ENCODE data around the gene MKRN2.
"Not testable (repeated sequence)": the region's sequence is repeated elsewhere in the genome, so short reads cannot be mapped to it uniquely, and the experiment has no call there.

The MKRN2 gene

GRCh38 chr3:12556690-12557472, at the start of gene MKRN2:
Gene MKRN2, plus strand, starts transcription at chr3:12557087. Its CDS starts 64 bp downstream, at chr3:12557151.
- peak; percentile 82 for DNase-seq (ENCODE audit: low read depth)

- no peak for DNase-seq (ENCODE audit: low read depth)
Observed at GRCh38 chr3:12507591-12508281, 49.2 kb upstream of the MKRN2 start.

- DNase-seq (ENCODE audit: low read depth) = no peak
Observed at GRCh38 chr3:12508291-12508700, 48.6 kb upstream of the MKRN2 start.

- DNase-seq (ENCODE audit: low read depth) = no peak
Observed at GRCh38 chr3:12509466-12509865, 47.4 kb upstream of the MKRN2 start.

DNA sequence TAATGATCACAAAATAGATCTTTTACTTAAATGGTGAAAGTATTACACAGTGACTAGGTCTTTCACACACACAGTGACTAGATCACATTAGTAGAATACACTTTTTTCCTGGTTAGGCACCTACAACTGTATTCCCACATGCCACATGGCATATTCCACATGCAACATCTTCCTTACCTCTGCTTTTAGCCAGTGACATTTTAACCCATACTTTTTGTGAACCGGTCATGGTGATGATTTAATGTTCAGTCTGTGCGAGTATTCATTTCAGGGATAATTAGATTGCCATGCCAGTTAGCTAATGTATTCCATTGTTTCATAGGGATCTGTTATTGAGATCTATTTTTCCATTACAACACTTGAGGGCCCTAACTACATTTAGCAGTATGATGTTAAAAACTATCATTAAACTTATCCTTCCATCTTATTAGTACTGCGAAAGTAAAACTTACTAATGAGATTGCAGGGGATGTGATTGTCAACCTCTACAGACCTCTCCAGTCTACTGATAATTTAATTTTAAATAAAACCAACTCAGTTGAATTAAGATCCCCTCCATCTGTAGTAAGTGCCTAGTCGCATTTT, 44.3 kb upstream of the MKRN2 start:
- no peak for DNase-seq (ENCODE audit: low read depth)

GRCh38 chr3:12513694-12514446, 43.0 kb upstream of the MKRN2 start:
- DNase-seq (ENCODE audit: low read depth) = no peak

GRCh38 chr3:12515631-12516030, 41.3 kb upstream of the MKRN2 start:
- DNase-seq (ENCODE audit: low read depth) = no peak

DNA sequence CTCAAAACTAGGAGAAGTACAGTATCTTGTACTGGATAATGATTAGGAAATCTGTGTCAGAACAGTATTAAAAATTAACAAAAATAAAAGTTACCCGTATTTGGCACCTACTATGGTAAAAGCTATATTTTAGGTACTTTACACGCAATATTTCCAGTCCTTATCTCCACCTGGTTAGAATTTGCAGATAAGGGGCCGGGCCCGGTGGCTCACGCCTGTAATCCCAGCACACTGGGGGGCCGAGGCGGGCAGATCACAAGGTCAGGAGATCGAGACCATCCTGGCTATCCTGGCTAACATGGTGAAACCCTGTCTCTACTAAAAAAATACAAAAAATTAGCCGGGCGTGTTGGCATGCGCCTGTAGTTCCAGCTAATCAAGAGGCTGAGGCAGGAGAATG, 40.0 kb upstream of the MKRN2 start:
- DNase-seq (ENCODE audit: low read depth) = no peak

GRCh38 chr3:12518261-12519028, 38.4 kb upstream of the MKRN2 start:
- no peak for DNase-seq (ENCODE audit: low read depth)

- DNase-seq (ENCODE audit: low read depth) = no peak
Observed at GRCh38 chr3:12521010-12521409, 35.9 kb upstream of the MKRN2 start.

DNA sequence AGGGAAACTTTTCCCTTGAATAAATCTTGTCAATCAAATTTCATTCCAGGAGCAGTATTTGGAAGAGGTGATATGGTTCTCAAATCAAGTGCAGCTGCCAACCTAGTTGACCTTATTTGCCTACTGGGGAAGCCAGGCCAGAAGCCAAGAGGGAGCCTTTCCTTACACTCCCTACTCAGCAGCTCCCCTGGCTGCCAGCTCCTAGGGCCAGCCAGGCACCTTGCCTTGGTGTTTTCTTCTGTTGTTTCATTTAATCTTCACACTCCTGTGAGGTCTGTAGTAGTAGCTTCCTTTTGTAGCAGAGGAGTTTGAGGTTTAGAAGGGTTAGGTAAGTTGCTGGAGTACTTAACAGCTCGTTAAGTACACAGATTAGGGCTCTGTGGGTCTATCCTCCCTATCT, 34.2 kb upstream of the MKRN2 start:
- no peak for DNase-seq (ENCODE audit: low read depth)

- no peak for DNase-seq (ENCODE audit: low read depth)
Observed at GRCh38 chr3:12527757-12528143, 29.1 kb upstream of the MKRN2 start.

- no peak for DNase-seq (ENCODE audit: low read depth)
Observed at GRCh38 chr3:12532182-12532581, 24.7 kb upstream of the MKRN2 start.

GRCh38 chr3:12536423-12536822, 20.5 kb upstream of the MKRN2 start:
- no peak for DNase-seq (ENCODE audit: low read depth)

- no peak for DNase-seq (ENCODE audit: low read depth)
Observed at GRCh38 chr3:12541625-12542024, 15.3 kb upstream of the MKRN2 start.

GRCh38 chr3:12543497-12543896, 13.4 kb upstream of the MKRN2 start:
- DNase-seq (ENCODE audit: low read depth) = not testable (repeated sequence)

GRCh38 chr3:12544652-12545472, 12.0 kb upstream of the MKRN2 start:
- DNase-seq (ENCODE audit: low read depth) = no peak

GRCh38 chr3:12545473-12545791, 11.5 kb upstream of the MKRN2 start, which contains the start of gene MKRN2OS:
Gene MKRN2OS, minus strand, starts transcription at chr3:12545499. Its CDS starts 35 bp downstream, at chr3:12545464.
- no peak for DNase-seq (ENCODE audit: low read depth)

- DNase-seq (ENCODE audit: low read depth) = no peak
Observed at GRCh38 chr3:12549971-12550760, 6.7 kb upstream of the MKRN2 start.

DNA sequence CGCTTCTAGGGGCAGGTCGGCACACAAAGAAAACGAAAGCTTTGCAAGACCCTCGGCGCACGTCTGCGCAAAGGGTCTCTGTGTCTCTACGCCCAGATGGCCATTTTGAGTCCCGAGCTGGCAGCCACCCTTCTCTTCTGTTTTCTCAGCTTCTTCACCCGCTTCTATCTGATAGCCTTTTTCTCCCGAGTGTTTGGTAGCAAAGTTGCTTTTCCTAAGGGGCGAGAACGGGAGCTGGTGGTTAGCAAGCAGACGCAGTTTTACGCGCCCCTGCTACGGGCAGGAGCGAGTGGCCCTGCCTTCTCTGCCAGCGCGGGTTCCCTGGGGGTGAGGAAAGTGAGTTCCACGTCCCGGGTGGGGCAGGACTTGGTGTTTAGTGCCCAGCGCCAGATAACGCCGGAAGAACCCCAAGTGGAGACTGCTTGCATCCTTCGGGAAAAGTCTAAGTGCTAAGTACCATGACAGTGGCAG, 2.9 kb upstream of the MKRN2 start:
- no peak for DNase-seq (ENCODE audit: low read depth)

Data from activated T-cell treated with anti-CD3 and anti-CD28 coated beads for 24 hours (primary cell).